ENCODE data around the gene PFAS.

The PFAS gene

DNA sequence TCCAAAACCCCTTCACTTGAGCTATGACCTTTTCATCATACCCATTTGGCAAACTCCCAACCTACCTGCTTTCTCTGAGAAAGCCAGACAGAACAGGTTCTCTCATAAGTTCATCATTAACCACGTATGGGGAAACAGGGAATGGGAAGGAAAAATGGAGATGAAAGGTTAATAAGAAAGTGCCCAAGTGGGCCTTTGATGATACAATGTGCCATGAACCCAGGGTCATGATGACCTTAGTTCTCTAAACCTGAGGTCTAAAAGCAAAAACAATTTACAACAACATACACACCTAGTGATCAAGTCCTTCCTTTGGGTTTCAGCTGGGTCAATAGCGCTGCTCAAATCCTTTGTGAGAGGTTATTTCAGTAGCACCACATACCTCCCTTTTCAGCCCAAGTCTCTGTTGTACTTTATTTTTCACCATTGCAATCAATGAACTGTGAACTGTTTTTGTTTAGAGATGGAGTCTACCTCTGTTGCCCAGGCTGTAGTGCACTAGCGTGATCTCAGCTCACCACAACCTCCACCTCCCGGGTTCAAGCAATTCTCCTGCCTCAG lies 24.9 kb downstream of the PFAS start:
- no peak for TF ChIP-seq EZH2 (IDR thresholded peaks at IDR 0.05)
- TF ChIP-seq POLR2AphosphoS5 (IDR thresholded peaks at IDR 0.05; ENCODE audit: borderline replicate concordance, low read depth, low read length) = no peak
- no peak overlapping the region for H3K27ac ChIP-seq
- no peaks in the 10 kb centered on the region for H3K9me3 ChIP-seq (ENCODE audit: low read depth, low read length)
- H3K36me3 ChIP-seq (ENCODE audit: insufficient read depth, low read length) = peaks cover 22% of the 10 kb centered on the region; the same call in 1 of the 2 replicates
- no peak overlapping the region for H3K4me3 ChIP-seq
- no peak for DNase-seq (ENCODE audit: low read depth, low spot score)
- no peak overlapping the region for H3K9ac ChIP-seq (ENCODE audit: insufficient read length)

DNA sequence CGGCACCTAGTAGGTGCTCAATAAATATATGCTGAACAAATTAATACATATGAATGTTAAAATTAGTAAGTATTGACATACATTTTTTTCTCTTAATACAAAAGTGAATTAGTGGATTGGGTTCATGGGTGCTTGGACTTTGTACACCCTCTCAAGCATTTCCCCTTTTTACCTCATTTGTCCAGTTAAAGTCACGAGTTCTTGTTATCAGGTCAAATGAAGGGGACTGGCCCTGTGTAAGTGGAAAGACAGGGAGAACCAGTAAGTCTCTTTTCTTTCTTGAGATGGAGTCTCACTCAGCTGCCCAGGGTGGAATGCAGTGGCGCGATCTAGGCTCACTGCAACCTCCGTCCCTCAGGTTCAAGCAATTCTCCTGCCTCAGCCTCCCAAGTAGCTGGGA lies 25.7 kb downstream of the PFAS start:
- no peak for TF ChIP-seq FOXP2 (optimal IDR thresholded peaks at IDR 0.05; ENCODE audit: control extremely low read depth, extremely low read length, insufficient read depth)
- no peak for TF ChIP-seq EZH2 (IDR thresholded peaks at IDR 0.05)
- no peak for TF ChIP-seq POLR2AphosphoS5 (IDR thresholded peaks at IDR 0.05; ENCODE audit: borderline replicate concordance, low read depth, low read length)
- peaks cover 14% of the 10 kb centered on the region; the same call in 1 of the 2 replicates for H3K36me3 ChIP-seq (ENCODE audit: insufficient read depth, low read length)

GRCh38 chr17:8275421-8276290 lies 26.6 kb downstream of the PFAS start:
- no peak for DNase-seq (ENCODE audit: low read depth, low spot score)
- Histone ChIP-seq H3K27ac (no peak overlapping the region), H3K9ac (ENCODE audit: insufficient read length) (no peak overlapping the region), H3K36me3 (ENCODE audit: insufficient read depth, low read length) (peaks cover 6% of the 10 kb centered on the region; the same call in 1 of the 2 replicates), H3K4me3 (no peak overlapping the region), H3K9me3 (ENCODE audit: low read depth, low read length) (no peaks in the 10 kb centered on the region)
- TF ChIP-seq EZH2 (IDR thresholded peaks at IDR 0.05) (no peak), POLR2AphosphoS5 (IDR thresholded peaks at IDR 0.05; ENCODE audit: borderline replicate concordance, low read depth, low read length) (no peak), FOXP2 (optimal IDR thresholded peaks at IDR 0.05; ENCODE audit: control extremely low read depth, extremely low read length, insufficient read depth) (no peak)

More for the DNA sequence above, 25.7 kb downstream of the PFAS start:
- H3K4me3 ChIP-seq = no peak overlapping the region
- no peak overlapping the region for H3K27ac ChIP-seq
- no peaks in the 10 kb centered on the region for H3K9me3 ChIP-seq (ENCODE audit: low read depth, low read length)
- H3K9ac ChIP-seq (ENCODE audit: insufficient read length) = no peak overlapping the region
- no peak for DNase-seq (ENCODE audit: low read depth, low spot score)

DNA sequence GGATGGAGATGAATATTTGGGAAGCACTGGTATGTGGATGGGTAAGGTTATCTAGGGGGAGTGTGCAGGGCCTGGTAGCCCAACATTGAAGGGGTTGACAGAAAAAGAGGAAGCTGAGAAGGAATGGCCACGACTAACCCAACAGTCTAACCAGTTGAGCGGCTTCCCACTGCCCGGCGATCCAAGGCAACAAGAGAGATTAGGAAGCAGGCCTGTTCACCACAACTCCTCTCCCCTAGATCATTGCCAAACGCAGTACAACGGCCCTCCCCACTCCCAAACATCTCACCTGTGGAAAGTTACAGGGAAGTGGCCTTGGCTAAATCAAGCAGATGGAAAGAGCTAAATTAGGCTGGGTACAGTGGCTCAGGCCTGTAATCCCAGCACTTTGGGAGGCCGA lies 28.2 kb downstream of the PFAS start:
- 0 out of 2 replicates have a peak, but pooled peaks cover 4% of the 10 kb centered on the region for H3K36me3 ChIP-seq (ENCODE audit: insufficient read depth, low read length)
- DNase-seq (ENCODE audit: low read depth, low spot score) = no peak

GRCh38 chr17:8282345-8282744 lies 33.3 kb downstream of the PFAS start:
- TF ChIP-seq POLR2AphosphoS5 (IDR thresholded peaks at IDR 0.05; ENCODE audit: borderline replicate concordance, low read depth, low read length) = no peak
- TF ChIP-seq FOXP2 (optimal IDR thresholded peaks at IDR 0.05; ENCODE audit: control extremely low read depth, extremely low read length, insufficient read depth) = no peak
- no peak for TF ChIP-seq EZH2 (IDR thresholded peaks at IDR 0.05)
- H3K27ac ChIP-seq = no peak overlapping the region
- no peaks in the 10 kb centered on the region for H3K36me3 ChIP-seq (ENCODE audit: insufficient read depth, low read length)
- no peak overlapping the region for H3K4me3 ChIP-seq
- DNase-seq (ENCODE audit: low read depth, low spot score) = no peak
- no peaks in the 10 kb centered on the region for H3K9me3 ChIP-seq (ENCODE audit: low read depth, low read length)
- H3K9ac ChIP-seq (ENCODE audit: insufficient read length) = no peak overlapping the region

More for the DNA sequence above, 28.2 kb downstream of the PFAS start:
- Histone ChIP-seq H3K9me3 (ENCODE audit: low read depth, low read length) (no peaks in the 10 kb centered on the region), H3K27ac (no peak overlapping the region), H3K9ac (ENCODE audit: insufficient read length) (no peak overlapping the region), H3K4me3 (no peak overlapping the region)
- TF ChIP-seq EZH2 (IDR thresholded peaks at IDR 0.05) = no peak
- no peak for TF ChIP-seq FOXP2 (optimal IDR thresholded peaks at IDR 0.05; ENCODE audit: control extremely low read depth, extremely low read length, insufficient read depth)
- no peak for TF ChIP-seq POLR2AphosphoS5 (IDR thresholded peaks at IDR 0.05; ENCODE audit: borderline replicate concordance, low read depth, low read length)

GRCh38 chr17:8283356-8283755 lies 34.3 kb downstream of the PFAS start:
- Histone ChIP-seq H3K4me3 (no peak overlapping the region), H3K36me3 (ENCODE audit: insufficient read depth, low read length) (no peaks in the 10 kb centered on the region), H3K9ac (ENCODE audit: insufficient read length) (no peak overlapping the region), H3K9me3 (ENCODE audit: low read depth, low read length) (no peaks in the 10 kb centered on the region), H3K27ac (no peak overlapping the region)
- TF ChIP-seq FOXP2 (optimal IDR thresholded peaks at IDR 0.05; ENCODE audit: control extremely low read depth, extremely low read length, insufficient read depth) (no peak), EZH2 (IDR thresholded peaks at IDR 0.05) (no peak), POLR2AphosphoS5 (IDR thresholded peaks at IDR 0.05; ENCODE audit: borderline replicate concordance, low read depth, low read length) (no peak)
- no peak for DNase-seq (ENCODE audit: low read depth, low spot score)

GRCh38 chr17:8284126-8284525 lies 35.0 kb downstream of the PFAS start:
- H3K4me3 ChIP-seq = no peak overlapping the region
- no peak overlapping the region for H3K27ac ChIP-seq
- no peak for DNase-seq (ENCODE audit: low read depth, low spot score)
- no peaks in the 10 kb centered on the region for H3K36me3 ChIP-seq (ENCODE audit: insufficient read depth, low read length)
- TF ChIP-seq FOXP2 (optimal IDR thresholded peaks at IDR 0.05; ENCODE audit: control extremely low read depth, extremely low read length, insufficient read depth) (no peak), POLR2AphosphoS5 (IDR thresholded peaks at IDR 0.05; ENCODE audit: borderline replicate concordance, low read depth, low read length) (no peak), EZH2 (IDR thresholded peaks at IDR 0.05) (no peak)
- H3K9ac ChIP-seq (ENCODE audit: insufficient read length) = no peak overlapping the region
- no peaks in the 10 kb centered on the region for H3K9me3 ChIP-seq (ENCODE audit: low read depth, low read length)

GRCh38 chr17:8285270-8286181 lies 36.4 kb downstream of the PFAS start:
- Histone ChIP-seq H3K36me3 (ENCODE audit: insufficient read depth, low read length) (no peaks in the 10 kb centered on the region), H3K9ac (ENCODE audit: insufficient read length) (no peak overlapping the region), H3K4me3 (no peak overlapping the region), H3K27ac (no peak overlapping the region), H3K9me3 (ENCODE audit: low read depth, low read length) (no peaks in the 10 kb centered on the region)
- no peak for DNase-seq (ENCODE audit: low read depth, low spot score)
- TF ChIP-seq EZH2 (IDR thresholded peaks at IDR 0.05) (no peak), POLR2AphosphoS5 (IDR thresholded peaks at IDR 0.05; ENCODE audit: borderline replicate concordance, low read depth, low read length) (no peak), FOXP2 (optimal IDR thresholded peaks at IDR 0.05; ENCODE audit: control extremely low read depth, extremely low read length, insufficient read depth) (no peak)

Measured in SK-N-MC (cell line).